Activated T-cell treated with anti-CD3 and anti-CD28 coated beads for 1 hour (primary cell): ENCODE results near the gene FLT3LG.
A peak's percentile ranks its signal among the peaks of the same experiment; 100 is the strongest.
"Not testable (repeated sequence)": the region's sequence is repeated elsewhere in the genome, so short reads cannot be mapped to it uniquely, and the experiment has no call there.

Experiments
- DNase-seq: peaks from one replicate; pipeline ENCODE4 v3.0.0-alpha.2; 2020; ENCODE audit warnings: low read depth

FLT3LG gene

DNA sequence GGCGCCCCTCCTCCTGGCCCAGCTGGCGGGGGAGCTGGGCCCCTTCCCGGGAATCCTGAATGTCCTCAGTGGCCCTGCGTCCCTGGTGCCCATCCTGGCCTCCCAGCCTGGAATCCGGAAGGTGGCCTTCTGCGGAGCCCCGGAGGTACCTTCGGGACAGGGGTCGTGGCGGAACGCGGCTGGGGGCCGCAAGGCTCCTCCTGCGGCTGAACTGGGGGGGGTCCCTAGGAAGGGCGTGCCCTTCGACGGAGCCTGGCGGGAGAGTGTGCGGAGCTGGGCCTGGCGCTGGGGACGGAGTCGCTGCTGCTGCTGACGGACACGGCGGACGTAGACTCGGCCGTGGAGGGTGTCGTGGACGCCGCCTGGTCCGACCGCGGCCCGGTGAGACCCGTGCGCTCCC is 12.4 kb upstream of the FLT3LG start:
- no peak for DNase-seq

- no peak for DNase-seq
These were observed 11.5 kb upstream of the FLT3LG start for GRCh38 chr19:49462492-49462891.

DNA sequence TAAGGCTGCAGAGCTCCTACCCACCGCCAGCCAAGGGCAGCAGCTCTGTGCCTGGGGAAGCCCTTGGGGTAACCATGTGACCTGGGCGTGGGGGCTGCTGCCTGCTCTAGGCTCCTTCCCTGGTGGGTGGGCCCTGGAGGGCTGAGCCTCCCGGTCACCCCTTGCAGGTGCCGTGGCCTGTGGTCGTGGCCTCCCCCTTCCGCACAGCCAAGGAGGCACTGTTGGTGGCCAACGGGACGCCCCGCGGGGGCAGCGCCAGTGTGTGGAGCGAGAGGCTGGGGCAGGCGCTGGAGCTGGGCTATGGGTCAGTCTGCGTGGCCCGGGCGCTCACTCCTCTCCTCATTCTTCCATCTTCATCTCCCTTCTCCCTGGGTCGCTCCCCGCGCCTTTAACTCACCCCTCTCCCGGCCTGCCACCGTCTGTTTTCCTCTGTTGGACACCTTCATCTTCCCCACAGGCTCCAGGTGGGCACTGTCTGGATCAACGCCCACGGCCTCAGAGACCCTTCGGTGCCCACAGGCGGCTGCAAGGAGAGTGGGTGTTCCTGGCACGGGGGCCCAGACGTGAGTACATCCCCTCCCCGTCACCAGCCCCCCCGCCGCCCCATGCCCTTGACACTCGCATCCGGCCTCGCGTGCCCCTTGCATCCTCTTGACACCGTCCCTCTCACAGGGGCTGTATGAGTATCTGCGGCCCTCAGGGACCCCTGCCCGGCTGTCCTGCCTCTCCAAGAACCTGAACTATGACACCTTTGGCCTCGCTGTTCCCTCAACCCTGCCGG is 9.9 kb upstream of the FLT3LG start:
- DNase-seq, result no peak

GRCh38 chr19:49465371-49465770 is 8.6 kb upstream of the FLT3LG start:
- DNase-seq, result no peak

GRCh38 chr19:49468199-49468598 is 5.8 kb upstream of the FLT3LG start:
- DNase-seq, result no peak

DNA sequence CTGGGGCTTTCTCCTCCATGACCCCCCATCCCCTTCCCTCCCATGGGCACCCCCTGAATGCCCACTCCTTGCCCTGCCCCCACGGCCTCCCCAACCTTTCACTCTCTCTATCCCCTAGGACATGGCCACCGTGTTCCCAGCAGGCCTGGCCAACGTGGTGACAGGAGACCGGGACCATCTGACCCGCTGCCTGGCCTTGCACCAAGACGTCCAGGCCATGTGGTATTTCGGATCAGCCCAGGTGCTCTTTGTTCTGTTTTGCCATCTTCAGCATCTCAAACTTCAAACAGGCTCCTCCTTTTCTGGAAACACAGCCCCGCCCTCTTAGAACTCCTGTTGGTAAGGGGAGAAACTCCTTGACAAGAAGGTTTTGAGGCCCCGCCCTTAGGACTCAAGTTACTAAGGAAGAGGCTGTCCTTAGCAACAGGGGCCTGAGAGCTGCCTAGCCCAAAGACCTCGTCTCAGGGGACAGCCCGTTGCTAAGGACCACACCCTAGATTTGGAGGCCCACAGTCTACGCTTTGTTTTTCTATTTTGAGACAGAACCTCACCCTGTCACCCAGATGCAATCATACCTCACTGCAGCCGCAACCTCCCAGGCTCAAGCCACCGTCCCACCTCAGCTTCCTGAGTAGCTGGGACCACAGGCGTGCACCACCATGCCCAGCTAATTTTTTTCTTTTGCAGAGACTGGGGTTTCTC is 5.1 kb upstream of the FLT3LG start:
- peak; percentile 71 for DNase-seq

DNA sequence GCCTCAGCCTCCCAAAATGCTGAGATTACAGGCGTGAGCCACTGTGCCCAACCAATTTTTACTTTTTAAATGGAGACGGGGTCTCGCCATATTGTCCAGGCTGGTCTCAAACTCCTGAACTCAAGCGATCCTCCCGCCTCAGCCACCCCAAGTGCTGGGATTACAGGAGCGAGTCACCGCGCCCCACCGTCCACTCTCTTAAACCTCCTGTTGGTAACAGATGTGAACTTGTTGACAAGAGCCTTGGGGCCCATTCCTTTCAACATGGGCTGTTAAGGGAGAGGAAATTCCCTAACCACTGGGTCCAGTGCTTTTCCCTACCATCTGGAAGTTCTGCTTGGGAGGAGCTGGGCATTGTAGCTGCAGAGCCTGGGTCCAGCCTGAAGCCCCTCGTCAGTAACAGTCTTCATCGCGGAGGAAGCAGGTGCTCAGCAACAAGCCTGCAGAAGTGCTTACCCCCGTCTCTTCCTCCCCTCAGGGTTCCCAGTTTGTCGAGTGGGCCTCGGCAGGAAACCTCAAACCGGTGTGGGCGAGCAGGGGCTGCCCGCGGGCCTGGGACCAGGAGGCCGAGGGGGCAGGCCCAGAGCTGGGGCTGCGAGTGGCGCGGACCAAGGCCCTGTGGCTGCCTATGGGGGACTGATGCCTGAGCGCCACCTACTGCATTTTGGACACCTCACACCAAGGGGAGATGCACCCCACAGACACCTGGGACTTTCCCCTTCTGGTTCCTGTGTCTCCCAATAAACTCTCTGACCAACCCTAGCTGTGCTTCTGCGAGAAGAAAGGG is 4.0 kb upstream of the FLT3LG start:
- DNase-seq, result peak; percentile 59

DNA sequence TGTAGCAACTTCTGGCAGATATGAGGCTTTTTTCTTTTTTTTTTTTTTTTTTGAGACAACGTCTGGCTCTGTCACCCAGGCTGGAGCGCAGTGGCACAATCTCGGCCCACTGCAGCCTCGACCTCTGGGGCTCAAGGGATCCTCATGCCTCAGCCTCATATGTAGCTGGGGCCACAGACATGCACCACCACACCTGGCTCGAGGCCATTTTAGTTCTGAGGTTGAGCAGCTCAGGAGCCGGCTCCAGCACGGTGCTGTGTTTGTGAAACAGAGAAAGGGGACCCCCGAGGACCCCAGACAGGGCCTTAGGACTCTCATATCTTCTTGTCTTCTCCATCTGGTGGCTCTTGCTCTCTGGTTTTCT is 3.4 kb upstream of the FLT3LG start:
- DNase-seq, result no peak

DNA sequence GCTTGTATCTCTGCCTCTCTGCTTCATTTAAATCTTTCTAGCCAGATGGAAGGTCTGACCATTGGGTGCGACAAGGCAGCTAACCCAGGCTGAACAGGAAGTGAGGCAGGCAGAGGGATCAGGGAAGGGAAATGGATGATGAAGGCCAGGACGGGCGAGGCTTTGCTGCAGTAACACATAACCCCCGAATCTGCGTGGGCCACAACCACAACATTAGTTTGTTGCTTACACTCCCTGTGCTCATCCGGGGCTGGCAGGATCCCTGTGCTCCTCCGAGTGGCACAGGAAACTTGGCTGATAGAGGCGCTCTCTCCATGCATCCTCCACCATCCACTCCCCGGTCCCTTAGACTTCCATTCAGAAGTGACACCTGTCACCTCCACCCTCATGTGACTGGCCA is 1.1 kb upstream of the FLT3LG start:
- no peak for DNase-seq

DNA sequence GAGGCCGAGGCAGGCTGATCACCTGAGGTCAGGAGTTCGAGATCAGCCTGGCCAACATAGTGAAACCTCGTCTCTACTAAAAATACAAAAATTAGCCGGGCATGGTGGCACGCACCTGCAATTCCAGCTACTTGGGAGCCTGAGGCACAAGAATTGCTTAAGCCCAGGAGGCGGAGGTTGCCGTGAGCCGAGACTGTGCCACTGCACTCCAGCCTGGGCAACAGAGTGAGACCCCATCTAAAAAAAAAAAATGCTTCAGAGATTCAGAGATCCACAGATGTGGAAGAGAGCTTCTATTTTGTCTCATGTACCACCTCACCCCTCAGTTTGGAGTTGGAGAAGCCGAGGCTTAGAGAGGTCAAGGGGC is 531 bp upstream of the FLT3LG start:
- DNase-seq, result not testable (repeated sequence)

GRCh38 chr19:49474542-49474924 is 518 bp downstream of the FLT3LG start:
- DNase-seq, result no peak

- no peak for DNase-seq
These were observed 1.3 kb downstream of the FLT3LG start for GRCh38 chr19:49475191-49475917.

- DNase-seq, result peak; percentile 55
These were observed 2.2 kb downstream of the FLT3LG start for GRCh38 chr19:49475995-49476880.

DNA sequence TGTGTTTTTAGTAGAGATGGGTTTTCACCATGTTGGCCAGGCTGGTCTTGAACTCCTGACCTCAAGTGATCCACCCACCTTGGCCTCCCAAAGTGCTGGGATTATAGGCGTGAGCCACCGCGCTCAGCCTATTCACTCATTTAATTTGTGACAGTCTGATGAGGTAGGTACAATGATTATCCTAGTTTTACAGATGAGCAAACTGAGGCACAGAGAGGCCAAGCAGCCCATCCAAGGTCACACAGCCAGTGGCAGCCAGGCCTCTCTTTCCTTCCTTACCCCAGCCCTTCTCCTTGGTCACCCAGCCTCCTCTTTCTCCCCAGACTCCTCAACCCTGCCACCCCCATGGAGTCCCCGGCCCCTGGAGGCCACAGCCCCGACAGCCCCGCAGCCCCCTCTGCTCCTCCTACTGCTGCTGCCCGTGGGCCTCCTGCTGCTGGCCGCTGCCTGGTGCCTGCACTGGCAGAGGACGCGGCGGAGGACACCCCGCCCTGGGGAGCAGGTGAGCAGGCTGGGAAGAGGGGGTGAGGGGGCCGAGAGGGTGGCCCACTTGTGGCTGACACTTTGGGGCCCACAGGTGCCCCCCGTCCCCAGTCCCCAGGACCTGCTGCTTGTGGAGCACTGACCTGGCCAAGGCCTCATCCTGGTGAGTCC is 6.1 kb downstream of the FLT3LG start:
- no peak for DNase-seq

DNA sequence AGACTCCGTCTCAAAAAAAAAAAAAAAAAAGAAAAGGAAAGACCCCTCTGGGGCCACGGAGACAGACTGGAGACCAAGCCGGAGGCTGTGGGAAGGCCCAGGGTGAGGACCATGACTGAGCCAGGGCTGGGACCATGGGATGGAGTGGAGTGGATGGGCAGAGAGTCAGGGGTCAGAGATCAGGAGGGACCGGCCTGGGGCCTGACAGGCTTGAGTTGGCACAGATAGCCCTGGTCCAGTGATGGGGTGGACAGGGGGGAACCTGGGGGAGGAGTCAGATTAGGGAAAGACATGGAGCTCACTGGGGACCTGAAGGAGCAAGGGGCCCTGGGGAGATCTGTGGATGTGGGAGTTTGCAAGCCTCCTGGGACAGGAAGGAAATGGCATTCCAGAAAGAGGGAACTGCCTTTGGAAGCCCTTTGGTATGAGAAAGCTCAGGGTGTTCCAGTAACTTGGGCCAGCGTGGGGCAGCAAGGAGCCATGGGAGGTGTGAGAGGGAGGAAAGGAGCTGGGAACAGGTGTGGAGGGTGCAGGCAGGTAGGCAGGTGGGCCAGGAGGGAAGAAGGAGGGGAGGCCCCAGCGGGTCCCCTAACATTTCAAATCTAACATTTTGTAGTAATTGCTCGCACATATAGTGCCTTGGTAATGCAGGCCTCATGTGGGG is 7.1 kb downstream of the FLT3LG start:
- no peak for DNase-seq

DNA sequence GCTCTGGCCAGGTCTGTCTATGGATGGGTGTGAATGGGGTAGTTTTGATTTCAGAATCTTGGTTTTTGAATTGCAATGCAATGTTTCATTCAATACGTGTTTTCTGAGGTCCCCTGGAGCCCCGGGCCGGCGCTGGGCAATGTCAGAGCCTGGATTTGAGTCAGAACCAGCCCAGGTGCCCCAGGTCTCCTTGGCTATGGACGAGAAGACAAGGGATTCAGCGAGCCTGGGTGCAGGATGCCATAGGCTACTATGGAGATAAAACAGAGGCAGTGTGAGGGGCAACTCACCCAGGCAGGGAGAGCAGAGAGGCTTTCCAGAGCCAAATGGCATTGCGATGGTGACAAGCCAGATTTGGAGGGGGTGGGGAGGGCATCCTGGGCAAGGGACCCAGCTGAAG is 12.2 kb downstream of the FLT3LG start:
- no peak for DNase-seq

DNA sequence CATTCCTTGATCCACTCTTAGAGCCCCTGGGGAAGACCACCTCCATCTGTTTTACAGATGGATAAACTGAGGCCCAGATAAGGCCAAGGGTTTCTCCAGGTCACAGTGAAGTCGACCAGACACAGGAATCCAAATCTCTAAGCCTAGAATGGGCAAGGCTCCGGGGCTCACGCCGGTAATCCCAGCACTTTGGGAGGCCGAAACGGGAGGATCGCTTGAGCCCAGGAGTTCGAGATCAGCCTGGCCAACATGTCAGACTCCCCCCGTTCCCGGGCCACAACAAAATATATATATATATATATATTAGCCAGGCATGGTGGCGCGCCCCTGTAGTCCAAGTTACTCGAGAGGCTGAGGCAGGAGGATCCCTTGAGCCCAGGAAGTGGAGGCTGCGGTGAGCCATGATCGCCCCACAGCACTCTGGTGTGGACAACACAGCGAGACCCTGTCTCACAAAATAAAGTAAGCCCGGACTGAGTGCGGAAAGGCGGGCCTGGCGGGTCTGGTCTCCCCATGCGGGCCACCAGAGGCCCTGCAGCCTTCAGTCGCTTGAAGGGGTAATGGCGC is 12.8 kb downstream of the FLT3LG start:
- DNase-seq, result no peak

DNA sequence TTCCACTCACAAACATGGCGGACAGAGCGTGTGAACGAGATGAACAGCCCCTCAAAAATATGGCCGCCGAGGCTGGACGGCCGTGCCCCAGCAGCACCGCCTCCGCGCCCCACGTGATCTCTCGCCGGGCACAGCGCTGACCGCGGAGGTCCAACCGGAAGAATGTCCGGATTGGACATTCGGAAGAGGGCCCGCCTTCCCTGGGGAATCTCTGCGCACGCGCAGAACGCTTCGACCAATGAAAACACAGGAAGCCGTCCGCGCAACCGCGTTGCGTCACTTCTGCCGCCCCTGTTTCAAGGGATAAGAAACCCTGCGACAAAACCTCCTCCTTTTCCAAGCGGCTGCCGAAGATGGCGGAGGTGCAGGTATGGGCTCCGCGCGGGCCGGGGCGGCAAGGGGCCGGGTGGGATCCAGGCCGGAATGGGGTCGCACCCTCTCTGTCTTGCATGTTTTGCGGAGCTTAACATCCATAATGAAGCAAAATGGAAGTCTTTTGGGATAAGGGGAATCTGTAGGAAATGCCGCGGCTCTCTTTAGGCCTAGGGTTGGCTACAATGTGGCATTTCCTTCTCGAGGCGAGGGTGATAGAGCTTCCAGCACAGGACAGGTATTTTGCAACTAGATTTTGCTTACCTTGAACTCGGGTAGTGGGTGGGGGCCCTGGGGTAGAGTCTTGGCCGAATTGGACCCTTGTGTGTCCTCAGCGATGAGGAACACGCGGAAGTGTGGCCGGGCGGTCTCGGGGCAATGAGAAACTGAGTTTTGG is 13.4 kb downstream of the FLT3LG start, which contains the start of gene RPL13A:
Gene RPL13A (plus strand): TSS at position 332 of the 769 bp plus-strand sequence. CDS start 22 bp downstream, at position 354.
- DNase-seq, result peak; percentile 100
